PFSK-1 (cell line): Measurements from ENCODE around the gene SIGLEC9.

ENCODE experiments used
- FOXP2 ChIP-seq: optimal IDR thresholded peaks from 2 replicates; pipeline ENCODE3; 2011; ENCODE audit warnings: borderline replicate concordance, control low read depth, inconsistent platforms; ENCODE audit not compliant: insufficient read depth; ENCODE audit errors: extremely low read length, extremely low read depth
- POLR2AphosphoS5 ChIP-seq: IDR thresholded peaks from 2 replicates; pipeline ENCODE4 v1.6.1; 2012; ENCODE audit warnings: low read depth, mild to moderate bottlenecking, control low read depth, low read length, moderate library complexity
- TAF1 ChIP-seq: IDR thresholded peaks from 2 replicates; pipeline ENCODE4 v1.6.1; 2012; ENCODE audit warnings: low read length, control low read depth, borderline replicate concordance; ENCODE audit not compliant: insufficient read depth
- TF ChIP-seq, protein P1 (sequence below), 2 experiments: IDR thresholded peaks; 2 replicates each; pipeline versions ENCODE4 v1.6.1 to v1.8.0; 2011 to 2012; ENCODE audit warnings: low read depth in 2 of 2, low read length in 2 of 2, control low read depth in 1 of 2, inconsistent platforms in 1 of 2, mild to moderate bottlenecking in 1 of 2, moderate library complexity in 1 of 2; ENCODE audit not compliant: insufficient read depth in 1 of 2

DNA sequence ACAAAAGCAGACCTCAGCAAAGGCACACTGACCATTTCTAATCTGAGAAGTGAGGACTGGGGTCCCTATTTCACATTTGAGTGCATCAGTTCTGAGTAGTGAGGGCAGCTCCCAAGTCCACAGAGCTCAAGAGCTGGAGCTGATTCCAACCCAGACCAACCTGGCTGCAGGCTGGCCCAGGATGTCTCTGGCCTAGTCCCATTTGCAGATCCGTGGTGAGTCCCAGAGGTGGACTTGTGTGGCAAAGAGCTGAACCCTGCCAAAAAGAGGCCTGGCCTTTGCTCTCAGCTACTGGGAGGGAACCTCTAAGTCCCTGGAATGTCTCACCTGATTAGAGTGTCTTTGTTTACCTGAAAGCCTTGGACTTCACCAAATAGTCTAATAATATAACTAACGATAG lies 32.0 kb downstream of the SIGLEC9 start:
- TF ChIP-seq TAF1 (no peak), POLR2AphosphoS5 (no peak), FOXP2 (no peak)
- TF ChIP-seq, protein P1, sequence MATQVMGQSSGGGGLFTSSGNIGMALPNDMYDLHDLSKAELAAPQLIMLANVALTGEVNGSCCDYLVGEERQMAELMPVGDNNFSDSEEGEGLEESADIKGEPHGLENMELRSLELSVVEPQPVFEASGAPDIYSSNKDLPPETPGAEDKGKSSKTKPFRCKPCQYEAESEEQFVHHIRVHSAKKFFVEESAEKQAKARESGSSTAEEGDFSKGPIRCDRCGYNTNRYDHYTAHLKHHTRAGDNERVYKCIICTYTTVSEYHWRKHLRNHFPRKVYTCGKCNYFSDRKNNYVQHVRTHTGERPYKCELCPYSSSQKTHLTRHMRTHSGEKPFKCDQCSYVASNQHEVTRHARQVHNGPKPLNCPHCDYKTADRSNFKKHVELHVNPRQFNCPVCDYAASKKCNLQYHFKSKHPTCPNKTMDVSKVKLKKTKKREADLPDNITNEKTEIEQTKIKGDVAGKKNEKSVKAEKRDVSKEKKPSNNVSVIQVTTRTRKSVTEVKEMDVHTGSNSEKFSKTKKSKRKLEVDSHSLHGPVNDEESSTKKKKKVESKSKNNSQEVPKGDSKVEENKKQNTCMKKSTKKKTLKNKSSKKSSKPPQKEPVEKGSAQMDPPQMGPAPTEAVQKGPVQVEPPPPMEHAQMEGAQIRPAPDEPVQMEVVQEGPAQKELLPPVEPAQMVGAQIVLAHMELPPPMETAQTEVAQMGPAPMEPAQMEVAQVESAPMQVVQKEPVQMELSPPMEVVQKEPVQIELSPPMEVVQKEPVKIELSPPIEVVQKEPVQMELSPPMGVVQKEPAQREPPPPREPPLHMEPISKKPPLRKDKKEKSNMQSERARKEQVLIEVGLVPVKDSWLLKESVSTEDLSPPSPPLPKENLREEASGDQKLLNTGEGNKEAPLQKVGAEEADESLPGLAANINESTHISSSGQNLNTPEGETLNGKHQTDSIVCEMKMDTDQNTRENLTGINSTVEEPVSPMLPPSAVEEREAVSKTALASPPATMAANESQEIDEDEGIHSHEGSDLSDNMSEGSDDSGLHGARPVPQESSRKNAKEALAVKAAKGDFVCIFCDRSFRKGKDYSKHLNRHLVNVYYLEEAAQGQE (IDR thresholded peaks at IDR 0.05; ENCODE audit: insufficient read depth in 1 of 2, low read depth in 2 of 2, low read length in 2 of 2) = no peak
